Measurements from ENCODE around the gene PDE6C. TPM values are rescaled to one million over a fixed set of nuclear protein-coding genes. Genes with fewer than 3 reads are reported as not detected.

The PDE6C gene
- total and polyA plus RNA-seq, 2 donors (not counting 1 experiment from before 2014, with no cell fraction given), result not detected

DNA sequence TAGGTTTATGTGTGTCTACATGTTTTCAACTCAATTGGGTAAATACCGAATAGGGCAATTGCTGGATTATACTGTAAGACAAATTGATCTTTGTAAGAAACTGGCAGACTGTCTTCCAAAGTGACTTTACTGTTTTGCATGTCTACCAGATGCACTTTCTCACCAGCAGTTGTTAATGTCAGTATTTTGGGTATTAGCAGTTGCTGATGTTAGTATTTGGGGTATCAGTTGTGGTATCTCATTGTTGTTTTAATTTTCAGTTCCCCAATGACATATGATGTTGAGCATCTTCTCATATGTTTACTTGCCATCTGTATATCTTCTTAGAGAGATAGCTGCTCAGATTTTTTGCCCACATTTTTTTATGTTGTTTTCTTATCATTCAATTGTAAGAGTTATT is 10.6 kb downstream of the PDE6C start:
- Histone ChIP-seq H3K4me3 (ENCODE audit: control extremely low read depth in 1 of 5, extremely low read depth in 1 of 5, insufficient read depth in 1 of 5, low read depth in 2 of 5, low read length in 4 of 5) (no peak overlapping the region), H3K4me1 (ENCODE audit: control insufficient read depth in 2 of 2, insufficient read depth in 2 of 2, low read length in 2 of 2) (no peaks in the 10 kb centered on the region), H3K9ac (ENCODE audit: low read length) (no peak overlapping the region), H3K9me3 (ENCODE audit: control extremely low read depth in 1 of 3, control insufficient read depth in 2 of 3, insufficient read depth in 1 of 3, low read length in 2 of 3) (no peaks in the 10 kb centered on the region), H3K4me2 (replicated peaks; ENCODE audit: low read depth, low read length, poor library complexity, severe bottlenecking) (no peak overlapping the region), H3K27ac (ENCODE audit: low read length in 2 of 2) (no peak overlapping the region), H3K27me3 (replicated peaks in 1 of 4; ENCODE audit: control extremely low read depth in 1 of 4, control insufficient read depth in 3 of 4, insufficient read depth in 4 of 4, low read length in 3 of 4) (peaks cover 0 to 5% (median 0%) of the 10 kb centered on the region in 4 experiments), H4K20me1 (ENCODE audit: control insufficient read depth, insufficient read depth, low read length, poor library complexity, severe bottlenecking) (no peaks in the 10 kb centered on the region), H3K36me3 (replicated peaks in 1 of 2; ENCODE audit: control extremely low read depth in 1 of 2, control insufficient read depth in 1 of 2, extremely low read depth in 1 of 2, insufficient read depth in 2 of 2, low read length in 1 of 2) (no peaks in the 10 kb centered on the region), H2AFZ (ENCODE audit: insufficient read depth, low read depth, low read length, poor library complexity, severe bottlenecking) (no peak overlapping the region), H3K79me2 (ENCODE audit: control insufficient read depth, insufficient read depth, low read length) (no peaks in the 10 kb centered on the region)
- Mint-ChIP-seq H3K4me1 (no peaks in the 10 kb centered on the region), H3K27ac (no peak overlapping the region), H3K27me3 (peaks cover 13% of the 10 kb centered on the region), H3K9me3 (ENCODE audit: insufficient read depth) (no peaks in the 10 kb centered on the region), H3K4me3 (no peak overlapping the region)
- ChIA-PET CTCF (no interaction called here), POLR2A (no interaction called here)
- ATAC-seq (ENCODE audit: low read depth) (no peak), DNase-seq (no peak)
- intact Hi-C loops (cut with micrococcal nuclease), result no loop called here
- 100% methylated on average over 1 of the region's 1 CpG for WGBS (ENCODE audit: insufficient coverage)
- TF ChIP-seq, protein P1, sequence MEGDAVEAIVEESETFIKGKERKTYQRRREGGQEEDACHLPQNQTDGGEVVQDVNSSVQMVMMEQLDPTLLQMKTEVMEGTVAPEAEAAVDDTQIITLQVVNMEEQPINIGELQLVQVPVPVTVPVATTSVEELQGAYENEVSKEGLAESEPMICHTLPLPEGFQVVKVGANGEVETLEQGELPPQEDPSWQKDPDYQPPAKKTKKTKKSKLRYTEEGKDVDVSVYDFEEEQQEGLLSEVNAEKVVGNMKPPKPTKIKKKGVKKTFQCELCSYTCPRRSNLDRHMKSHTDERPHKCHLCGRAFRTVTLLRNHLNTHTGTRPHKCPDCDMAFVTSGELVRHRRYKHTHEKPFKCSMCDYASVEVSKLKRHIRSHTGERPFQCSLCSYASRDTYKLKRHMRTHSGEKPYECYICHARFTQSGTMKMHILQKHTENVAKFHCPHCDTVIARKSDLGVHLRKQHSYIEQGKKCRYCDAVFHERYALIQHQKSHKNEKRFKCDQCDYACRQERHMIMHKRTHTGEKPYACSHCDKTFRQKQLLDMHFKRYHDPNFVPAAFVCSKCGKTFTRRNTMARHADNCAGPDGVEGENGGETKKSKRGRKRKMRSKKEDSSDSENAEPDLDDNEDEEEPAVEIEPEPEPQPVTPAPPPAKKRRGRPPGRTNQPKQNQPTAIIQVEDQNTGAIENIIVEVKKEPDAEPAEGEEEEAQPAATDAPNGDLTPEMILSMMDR (IDR thresholded peaks at IDR 0.05), result no peak
- TF ChIP-seq EZH2 (IDR thresholded peaks at IDR 0.05; ENCODE audit: borderline replicate concordance, insufficient read depth, low read depth, low read length, poor library complexity, severe bottlenecking), result no peak

DNA sequence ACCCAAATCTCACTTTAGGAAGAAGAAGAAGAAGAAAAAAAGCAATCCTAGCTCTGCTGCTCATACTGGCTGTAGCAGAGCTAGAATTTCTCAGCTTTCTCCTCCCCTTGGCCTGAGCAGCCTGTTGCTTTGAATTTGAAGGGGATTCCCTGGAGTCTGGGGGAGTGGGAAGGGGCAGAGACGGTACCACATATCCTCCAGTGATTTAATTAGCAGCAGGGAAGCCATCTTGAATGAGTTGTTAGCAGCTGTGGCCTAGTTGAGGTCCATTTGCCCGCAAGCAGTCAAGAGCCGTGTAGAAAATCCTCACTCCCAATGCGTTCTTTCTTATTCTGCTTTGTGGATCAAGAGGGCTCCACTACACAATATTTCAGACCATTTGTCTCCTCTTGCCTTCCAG is 16.5 kb downstream of the PDE6C start:
- CTCF ChIA-PET, result no interaction called here
- no peak for DNase-seq
- Histone ChIP-seq H3K36me3 (replicated peaks in 1 of 2; ENCODE audit: control extremely low read depth in 1 of 2, control insufficient read depth in 1 of 2, extremely low read depth in 1 of 2, insufficient read depth in 2 of 2, low read length in 1 of 2) (no peaks in the 10 kb centered on the region), H3K79me2 (ENCODE audit: control insufficient read depth, insufficient read depth, low read length) (no peaks in the 10 kb centered on the region), H3K4me1 (ENCODE audit: control insufficient read depth in 2 of 2, insufficient read depth in 2 of 2, low read length in 2 of 2) (no peaks in the 10 kb centered on the region), H3K4me3 (ENCODE audit: control extremely low read depth in 1 of 5, extremely low read depth in 1 of 5, insufficient read depth in 1 of 5, low read depth in 2 of 5, low read length in 4 of 5) (no peak overlapping the region), H3K27me3 (replicated peaks in 1 of 4; ENCODE audit: control extremely low read depth in 1 of 4, control insufficient read depth in 3 of 4, insufficient read depth in 4 of 4, low read length in 3 of 4) (peaks cover 0 to 5% (median 1%) of the 10 kb centered on the region in 4 experiments), H3K9me3 (ENCODE audit: control extremely low read depth in 1 of 3, control insufficient read depth in 2 of 3, insufficient read depth in 1 of 3, low read length in 2 of 3) (no peaks in the 10 kb centered on the region), H3K9ac (ENCODE audit: low read length) (no peak overlapping the region), H3K4me2 (replicated peaks; ENCODE audit: low read depth, low read length, poor library complexity, severe bottlenecking) (no peak overlapping the region), H4K20me1 (ENCODE audit: control insufficient read depth, insufficient read depth, low read length, poor library complexity, severe bottlenecking) (no peaks in the 10 kb centered on the region), H2AFZ (ENCODE audit: insufficient read depth, low read depth, low read length, poor library complexity, severe bottlenecking) (no peak overlapping the region), H3K27ac (ENCODE audit: low read length in 2 of 2) (no peak overlapping the region)
- 87% methylated on average over 4 of the region's 4 CpGs for WGBS (ENCODE audit: insufficient coverage)
- Mint-ChIP-seq H3K27me3 (peaks cover 39% of the 10 kb centered on the region), H3K27ac (no peak overlapping the region), H3K9me3 (ENCODE audit: insufficient read depth) (no peaks in the 10 kb centered on the region), H3K4me1 (no peaks in the 10 kb centered on the region), H3K4me3 (no peak overlapping the region)
- POLR2A ChIA-PET, result no interaction called here
- no peak for TF ChIP-seq EZH2 (IDR thresholded peaks at IDR 0.05; ENCODE audit: borderline replicate concordance, insufficient read depth, low read depth, low read length, poor library complexity, severe bottlenecking)
- TF ChIP-seq, protein P1 (IDR thresholded peaks at IDR 0.05), result no peak
- intact Hi-C loops (cut with micrococcal nuclease), result no loop called here
- no peak for ATAC-seq (ENCODE audit: low read depth)

Measured in B cell (primary cell).